ENCODE measurements around the gene DCST2. TPM values are rescaled to one million over a fixed set of nuclear protein-coding genes. Genes with fewer than 3 reads are reported as not detected.

Gene DCST2
- total RNA-seq, 1 donor from 2014 or later: not detected

- Histone ChIP-seq H3K9ac (ENCODE audit: low read depth in 1 of 3, low read length in 3 of 3) (no peak overlapping the region), H3K36me3 (ENCODE audit: control insufficient read depth in 3 of 3, insufficient read depth in 3 of 3, low read length in 3 of 3) (peaks cover 11 to 20% (median 13%) of the 10 kb centered on the region in 3 donors), H3K9me3 (ENCODE audit: control insufficient read depth in 3 of 3, low read length in 3 of 3) (no peaks in the 10 kb centered on the region), H3K4me1 (ENCODE audit: control insufficient read depth in 3 of 3, insufficient read depth in 3 of 3, low read length in 3 of 3) (peaks cover 14 to 31% (median 18%) of the 10 kb centered on the region in 3 donors), H3K27me3 (ENCODE audit: control insufficient read depth in 3 of 3, insufficient read depth in 3 of 3, low read length in 3 of 3) (no peaks in the 10 kb centered on the region), H3K4me3 (ENCODE audit: low read length in 3 of 3) (no peak overlapping the region), H3K27ac (ENCODE audit: low read depth, low read length) (no peak overlapping the region)
Measured at GRCh38 chr1:155018617-155019348, 14.8 kb downstream of the DCST2 start.

GRCh38 chr1:155017946-155018316, 15.7 kb downstream of the DCST2 start:
- Histone ChIP-seq H3K9ac (ENCODE audit: low read depth in 1 of 3, low read length in 3 of 3) (peak overlapping the region; percentile 46 to 80 (median 51)), H3K36me3 (ENCODE audit: control insufficient read depth in 3 of 3, insufficient read depth in 3 of 3, low read length in 3 of 3) (peaks cover 12 to 21% (median 13%) of the 10 kb centered on the region in 3 donors), H3K4me3 (ENCODE audit: low read length in 3 of 3) (peak overlapping the region; percentile 48 to 74 (median 73)), H3K9me3 (ENCODE audit: control insufficient read depth in 3 of 3, low read length in 3 of 3) (no peaks in the 10 kb centered on the region), H3K4me1 (ENCODE audit: control insufficient read depth in 3 of 3, insufficient read depth in 3 of 3, low read length in 3 of 3) (peaks cover 19 to 36% (median 23%) of the 10 kb centered on the region in 3 donors), H3K27me3 (ENCODE audit: control insufficient read depth in 3 of 3, insufficient read depth in 3 of 3, low read length in 3 of 3) (no peaks in the 10 kb centered on the region), H3K27ac (ENCODE audit: low read depth, low read length) (peak overlapping the region; percentile 91)

- Histone ChIP-seq H3K4me3 (ENCODE audit: low read length in 3 of 3) (peak overlapping the region; percentile 48 to 74 (median 73)), H3K9ac (ENCODE audit: low read depth in 1 of 3, low read length in 3 of 3) (peak overlapping the region; percentile 46 to 80 (median 73)), H3K4me1 (ENCODE audit: control insufficient read depth in 3 of 3, insufficient read depth in 3 of 3, low read length in 3 of 3) (peaks cover 21 to 42% (median 30%) of the 10 kb centered on the region in 3 donors), H3K9me3 (ENCODE audit: control insufficient read depth in 3 of 3, low read length in 3 of 3) (no peaks in the 10 kb centered on the region), H3K27me3 (ENCODE audit: control insufficient read depth in 3 of 3, insufficient read depth in 3 of 3, low read length in 3 of 3) (no peaks in the 10 kb centered on the region), H3K36me3 (ENCODE audit: control insufficient read depth in 3 of 3, insufficient read depth in 3 of 3, low read length in 3 of 3) (peaks cover 12 to 21% (median 13%) of the 10 kb centered on the region in 3 donors), H3K27ac (ENCODE audit: low read depth, low read length) (peak overlapping the region; percentile 91)
Measured at GRCh38 chr1:155017041-155017945, 16.3 kb downstream of the DCST2 start.

- no peaks in the 10 kb centered on the region for H3K27me3 ChIP-seq (ENCODE audit: control insufficient read depth in 3 of 3, insufficient read depth in 3 of 3, low read length in 3 of 3)
- peak overlapping the region in 1 of 3 donors; percentile 74 for H3K4me3 ChIP-seq (ENCODE audit: low read length in 3 of 3)
- peaks cover 29 to 51% (median 38%) of the 10 kb centered on the region in 3 donors for H3K4me1 ChIP-seq (ENCODE audit: control insufficient read depth in 3 of 3, insufficient read depth in 3 of 3, low read length in 3 of 3)
- no peaks in the 10 kb centered on the region for H3K9me3 ChIP-seq (ENCODE audit: control insufficient read depth in 3 of 3, low read length in 3 of 3)
- peak overlapping the region; percentile 46 to 80 (median 73) for H3K9ac ChIP-seq (ENCODE audit: low read depth in 1 of 3, low read length in 3 of 3)
- peak overlapping the region; percentile 91 for H3K27ac ChIP-seq (ENCODE audit: low read depth, low read length)
- peaks cover 12 to 21% (median 13%) of the 10 kb centered on the region in 3 donors for H3K36me3 ChIP-seq (ENCODE audit: control insufficient read depth in 3 of 3, insufficient read depth in 3 of 3, low read length in 3 of 3)
Measured at GRCh38 chr1:155016231-155016831, 17.2 kb downstream of the DCST2 start.

- H3K4me3 ChIP-seq (ENCODE audit: low read length in 3 of 3): no peak overlapping the region
- H3K27ac ChIP-seq (ENCODE audit: low read depth, low read length): peak overlapping the region; percentile 25
- H3K4me1 ChIP-seq (ENCODE audit: control insufficient read depth in 3 of 3, insufficient read depth in 3 of 3, low read length in 3 of 3): peaks cover 29 to 58% (median 38%) of the 10 kb centered on the region in 3 donors
- H3K9ac ChIP-seq (ENCODE audit: low read depth in 1 of 3, low read length in 3 of 3): peak overlapping the region in 1 of 3 donors; percentile 46
- no peaks in the 10 kb centered on the region for H3K27me3 ChIP-seq (ENCODE audit: control insufficient read depth in 3 of 3, insufficient read depth in 3 of 3, low read length in 3 of 3)
- H3K9me3 ChIP-seq (ENCODE audit: control insufficient read depth in 3 of 3, low read length in 3 of 3): no peaks in the 10 kb centered on the region
- H3K36me3 ChIP-seq (ENCODE audit: control insufficient read depth in 3 of 3, insufficient read depth in 3 of 3, low read length in 3 of 3): peaks cover 12 to 21% (median 13%) of the 10 kb centered on the region in 3 donors
Measured at GRCh38 chr1:155015527-155016230, 17.9 kb downstream of the DCST2 start.

GRCh38 chr1:155014709-155015508, 18.7 kb downstream of the DCST2 start:
- Histone ChIP-seq H3K9me3 (ENCODE audit: control insufficient read depth in 3 of 3, low read length in 3 of 3) (no peaks in the 10 kb centered on the region), H3K4me1 (ENCODE audit: control insufficient read depth in 3 of 3, insufficient read depth in 3 of 3, low read length in 3 of 3) (peaks cover 31 to 65% (median 43%) of the 10 kb centered on the region in 3 donors), H3K4me3 (ENCODE audit: low read length in 3 of 3) (no peak overlapping the region), H3K27ac (ENCODE audit: low read depth, low read length) (no peak overlapping the region), H3K27me3 (ENCODE audit: control insufficient read depth in 3 of 3, insufficient read depth in 3 of 3, low read length in 3 of 3) (no peaks in the 10 kb centered on the region), H3K9ac (ENCODE audit: low read depth in 1 of 3, low read length in 3 of 3) (no peak overlapping the region), H3K36me3 (ENCODE audit: control insufficient read depth in 3 of 3, insufficient read depth in 3 of 3, low read length in 3 of 3) (peaks cover 12 to 21% (median 13%) of the 10 kb centered on the region in 3 donors)

GRCh38 chr1:155013632-155014031, 19.9 kb downstream of the DCST2 start:
- H3K4me1 ChIP-seq (ENCODE audit: control insufficient read depth in 3 of 3, insufficient read depth in 3 of 3, low read length in 3 of 3): peaks cover 36 to 74% (median 53%) of the 10 kb centered on the region in 3 donors
- H3K27ac ChIP-seq (ENCODE audit: low read depth, low read length): peak overlapping the region; percentile 44
- H3K36me3 ChIP-seq (ENCODE audit: control insufficient read depth in 3 of 3, insufficient read depth in 3 of 3, low read length in 3 of 3): peaks cover 12 to 21% (median 13%) of the 10 kb centered on the region in 3 donors

GRCh38 chr1:155012776-155013602, 20.6 kb downstream of the DCST2 start:
- H3K9me3 ChIP-seq (ENCODE audit: control insufficient read depth in 3 of 3, low read length in 3 of 3): no peaks in the 10 kb centered on the region
- H3K4me1 ChIP-seq (ENCODE audit: control insufficient read depth in 3 of 3, insufficient read depth in 3 of 3, low read length in 3 of 3): peaks cover 41 to 76% (median 58%) of the 10 kb centered on the region in 3 donors
- peak overlapping the region in 1 of 3 donors; percentile 14 for H3K9ac ChIP-seq (ENCODE audit: low read depth in 1 of 3, low read length in 3 of 3)
- peaks cover 12 to 21% (median 13%) of the 10 kb centered on the region in 3 donors for H3K36me3 ChIP-seq (ENCODE audit: control insufficient read depth in 3 of 3, insufficient read depth in 3 of 3, low read length in 3 of 3)
- H3K4me3 ChIP-seq (ENCODE audit: low read length in 3 of 3): no peak overlapping the region
- H3K27ac ChIP-seq (ENCODE audit: low read depth, low read length): peak overlapping the region; percentile 44
- H3K27me3 ChIP-seq (ENCODE audit: control insufficient read depth in 3 of 3, insufficient read depth in 3 of 3, low read length in 3 of 3): no peaks in the 10 kb centered on the region

More at GRCh38 chr1:155013632-155014031, 19.9 kb downstream of the DCST2 start:
- H3K27me3 ChIP-seq (ENCODE audit: control insufficient read depth in 3 of 3, insufficient read depth in 3 of 3, low read length in 3 of 3): no peaks in the 10 kb centered on the region
- H3K4me3 ChIP-seq (ENCODE audit: low read length in 3 of 3): no peak overlapping the region
- H3K9me3 ChIP-seq (ENCODE audit: control insufficient read depth in 3 of 3, low read length in 3 of 3): no peaks in the 10 kb centered on the region
- H3K9ac ChIP-seq (ENCODE audit: low read depth in 1 of 3, low read length in 3 of 3): no peak overlapping the region

Measured in skeletal muscle tissue (tissue), 4 donors.